Right atrium auricular region (tissue), 2 donors: Measurements from ENCODE around the gene PTCH1. TPM values are rescaled to one million over a fixed set of nuclear protein-coding genes. Genes with fewer than 3 reads are reported as not detected.

Source experiments
- DNase-seq: peaks from one replicate; pipeline ENCODE4 v3.0.0-alpha.2; 2019; ENCODE audit warnings: low spot score
- H3K27ac ChIP-seq, 2 donors: fragments of 200-600 bp; sonication (generic); 1 replicate in 1 of 2; 2 replicates in 1 of 2; pipeline ENCODE4 v1.5.1; 2016 to 2019
- H3K27me3 ChIP-seq, 2 donors: fragments of 200-600 bp; sonication (generic); one replicate each; pipeline versions ENCODE4 v1.5.1 to v1.6.0; 2017 to 2019
- H3K36me3 ChIP-seq: fragments of 200-600 bp; sonication (generic); one replicate; pipeline ENCODE4 v1.5.1; 2016
- H3K4me1 ChIP-seq, 2 donors: fragments of 200-600 bp; sonication (generic); one replicate each; pipeline versions ENCODE4 v1.5.1 to v1.6.0; 2017 to 2019
- H3K4me3 ChIP-seq, 2 donors: fragments of 200-600 bp; sonication (generic); 1 replicate in 1 of 2; 2 replicates in 1 of 2; pipeline ENCODE4 v1.5.1; 2017 to 2019; ENCODE audit warnings: mild to moderate bottlenecking in 1 of 2, moderate library complexity in 1 of 2
- H3K9me3 ChIP-seq, 2 donors: fragments of 200-600 bp; sonication (generic); one replicate each; pipeline ENCODE4 v1.5.1; 2019
- total RNA-seq, 2 donors: library from RNA; depleted of rRNA; stranded (reverse); fragments of >200 nt; gene quantifications; one replicate each; pipeline ENCODE4 v1.1.0, GENCODE V29; 2016
- TF ChIP-seq, protein P1 (sequence below), 2 donors: fragments of 200-600 bp; sonication (generic); IDR thresholded peaks; one replicate each; pipeline ENCODE4 v1.5.1; 2019; ENCODE audit warnings: antibody characterized with exemption in 2 of 2

Gene PTCH1
- total RNA-seq, 2 donors from 2014 or later, result 5.4 to 6.3 TPM

DNA sequence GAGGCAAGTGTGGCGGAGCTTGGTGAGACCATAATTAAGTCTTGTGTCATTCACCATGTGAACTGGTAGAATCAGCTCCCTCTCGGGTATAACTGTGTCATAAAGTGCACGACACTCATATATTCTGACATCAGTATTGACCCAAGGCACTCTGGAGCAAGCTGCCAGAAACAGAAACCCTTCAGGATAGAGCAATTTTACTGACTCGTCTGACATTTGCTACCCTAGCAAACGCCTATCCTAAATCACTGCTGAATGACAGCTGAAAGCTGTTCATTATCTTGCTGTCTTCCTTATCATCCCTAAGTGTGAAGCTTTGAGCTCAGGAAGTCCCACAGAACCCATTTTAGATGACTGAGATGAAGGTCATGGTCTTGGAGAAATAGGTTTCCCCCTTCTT, 27.8 kb downstream of the PTCH1 start:
- TF ChIP-seq, protein P1, sequence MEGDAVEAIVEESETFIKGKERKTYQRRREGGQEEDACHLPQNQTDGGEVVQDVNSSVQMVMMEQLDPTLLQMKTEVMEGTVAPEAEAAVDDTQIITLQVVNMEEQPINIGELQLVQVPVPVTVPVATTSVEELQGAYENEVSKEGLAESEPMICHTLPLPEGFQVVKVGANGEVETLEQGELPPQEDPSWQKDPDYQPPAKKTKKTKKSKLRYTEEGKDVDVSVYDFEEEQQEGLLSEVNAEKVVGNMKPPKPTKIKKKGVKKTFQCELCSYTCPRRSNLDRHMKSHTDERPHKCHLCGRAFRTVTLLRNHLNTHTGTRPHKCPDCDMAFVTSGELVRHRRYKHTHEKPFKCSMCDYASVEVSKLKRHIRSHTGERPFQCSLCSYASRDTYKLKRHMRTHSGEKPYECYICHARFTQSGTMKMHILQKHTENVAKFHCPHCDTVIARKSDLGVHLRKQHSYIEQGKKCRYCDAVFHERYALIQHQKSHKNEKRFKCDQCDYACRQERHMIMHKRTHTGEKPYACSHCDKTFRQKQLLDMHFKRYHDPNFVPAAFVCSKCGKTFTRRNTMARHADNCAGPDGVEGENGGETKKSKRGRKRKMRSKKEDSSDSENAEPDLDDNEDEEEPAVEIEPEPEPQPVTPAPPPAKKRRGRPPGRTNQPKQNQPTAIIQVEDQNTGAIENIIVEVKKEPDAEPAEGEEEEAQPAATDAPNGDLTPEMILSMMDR (IDR thresholded peaks at IDR 0.05), result no peak
- H3K9me3 ChIP-seq, result no peaks in the 10 kb centered on the region
- H3K27ac ChIP-seq, result no peak overlapping the region
- peaks cover 0 to 14% of the 10 kb centered on the region in 2 donors for H3K4me1 ChIP-seq
- no peaks in the 10 kb centered on the region for H3K36me3 ChIP-seq
- H3K4me3 ChIP-seq, result no peak overlapping the region
- H3K27me3 ChIP-seq, result no peaks in the 10 kb centered on the region
- no peak for DNase-seq

DNA sequence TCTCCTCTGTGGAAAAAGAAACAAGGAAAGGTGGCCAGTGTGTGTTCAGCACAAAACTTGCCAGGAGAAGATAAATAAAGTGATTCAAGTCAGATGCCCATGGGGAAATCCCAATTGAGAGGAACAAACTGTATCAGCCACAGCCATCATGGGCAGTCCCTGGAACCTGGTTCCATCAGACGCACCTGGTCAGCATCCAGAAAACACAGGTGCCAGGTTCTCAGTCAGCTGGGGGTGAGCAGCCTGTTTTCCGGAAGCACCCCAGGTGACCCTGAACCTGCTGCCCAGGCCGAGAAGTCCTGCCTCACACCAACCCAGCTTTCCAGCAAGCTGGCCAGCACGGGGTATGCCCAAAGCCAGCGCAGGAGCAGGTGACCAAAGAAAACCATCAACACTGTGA, 30.5 kb downstream of the PTCH1 start:
- no peaks in the 10 kb centered on the region for H3K9me3 ChIP-seq
- TF ChIP-seq, protein P1 (IDR thresholded peaks at IDR 0.05), result no peak
- H3K4me1 ChIP-seq, result peaks cover 0 to 17% of the 10 kb centered on the region in 2 donors
- H3K27me3 ChIP-seq, result no peaks in the 10 kb centered on the region
- H3K27ac ChIP-seq, result no peak overlapping the region
- no peak for DNase-seq
- no peak overlapping the region for H3K4me3 ChIP-seq
- H3K36me3 ChIP-seq, result no peaks in the 10 kb centered on the region

- H3K4me3 ChIP-seq, result no peak overlapping the region
- peaks cover 0 to 17% of the 10 kb centered on the region in 2 donors for H3K4me1 ChIP-seq
- H3K27me3 ChIP-seq, result no peaks in the 10 kb centered on the region
- TF ChIP-seq, protein P1 (IDR thresholded peaks at IDR 0.05), result no peak
- no peaks in the 10 kb centered on the region for H3K9me3 ChIP-seq
- DNase-seq, result no peak
- peaks cover 9% of the 10 kb centered on the region for H3K36me3 ChIP-seq
- no peak overlapping the region for H3K27ac ChIP-seq
Observed at GRCh38 chr9:95484225-95484624, 32.5 kb downstream of the PTCH1 start.

DNA sequence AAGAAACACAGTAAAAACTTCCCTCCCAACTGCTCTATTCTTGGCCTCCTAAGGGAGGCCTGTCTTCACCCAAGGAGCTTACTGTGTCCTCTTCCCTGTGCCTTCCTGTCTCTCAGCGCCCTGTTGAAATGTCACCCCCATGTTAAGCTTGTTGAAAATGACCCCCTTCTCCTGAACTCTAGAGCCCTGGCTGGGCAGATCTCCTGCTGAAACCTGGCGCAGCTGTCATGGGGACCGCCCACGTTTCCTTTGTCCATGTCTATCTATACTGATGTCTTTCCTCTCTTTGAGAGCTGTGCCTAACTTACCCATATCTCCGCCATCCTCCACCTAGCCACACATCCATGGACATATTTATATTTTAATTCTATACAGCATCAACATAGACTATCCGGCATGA, 33.3 kb downstream of the PTCH1 start:
- TF ChIP-seq, protein P1 (IDR thresholded peaks at IDR 0.05), result no peak
- H3K4me3 ChIP-seq, result no peak overlapping the region
- peaks cover 17% of the 10 kb centered on the region for H3K36me3 ChIP-seq
- H3K27me3 ChIP-seq, result no peaks in the 10 kb centered on the region
- peaks cover 0 to 17% of the 10 kb centered on the region in 2 donors for H3K4me1 ChIP-seq
- DNase-seq, result no peak
- no peaks in the 10 kb centered on the region for H3K9me3 ChIP-seq
- H3K27ac ChIP-seq, result no peak overlapping the region

GRCh38 chr9:95482621-95483020, 34.1 kb downstream of the PTCH1 start:
- no peaks in the 10 kb centered on the region for H3K9me3 ChIP-seq
- no peaks in the 10 kb centered on the region for H3K27me3 ChIP-seq
- peaks cover 0 to 17% of the 10 kb centered on the region in 2 donors for H3K4me1 ChIP-seq
- peaks cover 23% of the 10 kb centered on the region for H3K36me3 ChIP-seq
- no peak overlapping the region for H3K4me3 ChIP-seq
- DNase-seq, result no peak
- no peak overlapping the region for H3K27ac ChIP-seq
- TF ChIP-seq, protein P1 (IDR thresholded peaks at IDR 0.05), result no peak

- Histone ChIP-seq H3K36me3 (peaks cover 40% of the 10 kb centered on the region), H3K4me3 (no peak overlapping the region), H3K27me3 (no peaks in the 10 kb centered on the region), H3K9me3 (no peaks in the 10 kb centered on the region), H3K27ac (no peak overlapping the region), H3K4me1 (peaks cover 0 to 17% of the 10 kb centered on the region in 2 donors)
- TF ChIP-seq, protein P1 (IDR thresholded peaks at IDR 0.05), result no peak
- no peak for DNase-seq
Observed at GRCh38 chr9:95481000-95481399, 35.8 kb downstream of the PTCH1 start.
